ENCODE data around the gene LRRN4CL. TPM values are rescaled to one million over a fixed set of nuclear protein-coding genes. Genes with fewer than 3 reads are reported as not detected.
A peak's percentile ranks its signal among the peaks of the same experiment; 100 is the strongest.

LRRN4CL gene
- total RNA-seq (2012; rRNA removed) (0.28 and 0.36 TPM in 2 replicates), polyA plus RNA-seq (2012; rRNA removed) (0.84 and 1.1 TPM in 2 replicates), Bru-seq, nascent RNA (percentile 46 among the genes with signal in this experiment), BruChase-seq, experiment 1, labeled RNA remaining after a 6-hour chase (percentile 43 among the genes with signal in this experiment), BruChase-seq, experiment 2, labeled RNA remaining after a 2-hour chase (percentile 42 among the genes with signal in this experiment)
- polyA plus RNA-seq (2012; cell fraction: cytosol; rRNA removed) = 1.00 and 2.5 TPM in 2 replicates
- polyA plus RNA-seq (2012; cell fraction: nucleus; rRNA removed; ENCODE audit: low replicate concordance) = 1.1 and 1.5 TPM in 2 replicates
- long read RNA-seq, partial matches to known transcripts = 0 of 1 reads
- long read RNA-seq, other reads (novel, unspliced or antisense) = 1 of 1 reads

DNA sequence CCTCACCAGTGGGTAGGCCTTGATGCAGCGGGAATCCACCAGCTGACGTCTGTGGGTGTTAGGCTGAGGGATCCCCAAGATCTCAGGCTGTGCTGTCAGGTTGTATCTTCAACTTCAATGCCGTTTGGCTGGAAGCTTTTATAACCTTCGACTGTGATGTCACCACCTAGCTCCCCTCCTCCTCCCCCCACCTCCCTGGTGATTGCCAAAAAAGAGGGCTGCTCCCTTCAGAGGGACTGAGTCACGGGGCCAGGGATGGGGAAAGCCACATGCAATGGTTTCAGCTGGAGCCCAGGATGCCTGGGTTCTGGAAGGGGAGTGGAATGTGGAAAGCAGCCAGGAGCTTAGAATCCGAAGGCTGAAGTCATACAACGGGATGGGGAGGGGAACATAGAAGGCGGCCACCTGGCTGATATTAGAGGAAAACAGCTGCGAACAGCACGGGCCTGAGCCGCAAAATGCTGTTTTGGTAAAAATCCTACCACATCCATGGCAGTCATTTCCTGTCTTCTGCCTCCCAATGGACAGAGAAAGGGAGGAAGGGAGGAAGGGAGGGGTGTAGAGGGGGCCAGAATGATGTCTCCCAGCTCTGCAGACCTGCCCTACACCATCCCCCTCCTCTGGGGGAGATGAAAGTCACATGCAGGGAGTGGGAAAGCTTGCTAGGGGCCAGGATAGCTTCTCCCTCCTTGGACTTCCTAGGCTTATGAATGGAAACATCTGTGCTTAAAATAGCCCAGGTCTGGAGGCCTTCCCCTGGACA lies at the start of gene LRRN4CL:
Gene LRRN4CL, minus strand, starts transcription at position 110 of the 763 bp plus-strand sequence. CDS start 1,022 bp downstream, outside the sequence.
- peak within 1 kb of the TSS; percentile 70 for H3K14ac ChIP-seq (replicated peaks; ENCODE audit: low read depth, low read length)
- H3K4me3 ChIP-seq (ENCODE audit: insufficient read depth, low read depth, low read length) = no peak within 1 kb of the TSS
- DNase-seq (peak; percentile 86), ATAC-seq (ENCODE audit: low read depth) (peak; percentile 88)
- ChIA-PET POLR2A (ENCODE audit: unreplicated experiment) (interaction anchor here (0.8 to 1.1 kb wide), 2 partner anchors 9 to 115 kb away, joined by 3 to 4 read pairs; partner anchors contain the start of gene EEF1G), CTCF (interaction anchor here (0.6 to 2.0 kb wide), 7 partner anchors 9 to 322 kb away, joined by 3 to 5 read pairs (median 3); partner anchors contain the start of gene UBXN1)
- peak within 1 kb of the TSS; percentile 60 to 86; a peak in 3 of 4 replicates for H4K8ac ChIP-seq (ENCODE audit: low read depth in 2 of 2, low read length in 2 of 2)
- H3K4me1 ChIP-seq (ENCODE audit: control insufficient read depth, insufficient read depth, low read length) = peaks cover 9% of the 10 kb centered on the region; the same call in 1 of the 2 replicates
- H3K23ac ChIP-seq (ENCODE audit: low read depth, low read length) = peak within 1 kb of the TSS; percentile 75; the same call in 1 of the 2 replicates
- TF ChIP-seq NFE2L2 (IDR thresholded peaks at IDR 0.05; ENCODE audit: low read depth, low read length) (no peak), CEBPB (IDR thresholded peaks at IDR 0.05; ENCODE audit: low read depth, low read length) (peak; percentile 70), MXI1 (IDR thresholded peaks at IDR 0.05; ENCODE audit: borderline replicate concordance, low read depth, low read length) (peak; percentile 49; the same call in 1 of the 2 replicates), POLR2A (IDR thresholded peaks at IDR 0.05; ENCODE audit: low read depth, low read length) (no peak), FOS (IDR thresholded peaks at IDR 0.05; ENCODE audit: low read depth, low read length) (peak; percentile 51; the same call in 1 of the 2 replicates), MAZ (IDR thresholded peaks at IDR 0.05; ENCODE audit: borderline replicate concordance, low read depth, low read length) (peak; percentile 66; the same call in 1 of the 2 replicates)
- TF ChIP-seq, protein P1, sequence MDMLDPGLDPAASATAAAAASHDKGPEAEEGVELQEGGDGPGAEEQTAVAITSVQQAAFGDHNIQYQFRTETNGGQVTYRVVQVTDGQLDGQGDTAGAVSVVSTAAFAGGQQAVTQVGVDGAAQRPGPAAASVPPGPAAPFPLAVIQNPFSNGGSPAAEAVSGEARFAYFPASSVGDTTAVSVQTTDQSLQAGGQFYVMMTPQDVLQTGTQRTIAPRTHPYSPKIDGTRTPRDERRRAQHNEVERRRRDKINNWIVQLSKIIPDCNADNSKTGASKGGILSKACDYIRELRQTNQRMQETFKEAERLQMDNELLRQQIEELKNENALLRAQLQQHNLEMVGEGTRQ (IDR thresholded peaks at IDR 0.05; ENCODE audit: low read depth, low read length) = peak; percentile 49; the same call in 1 of the 2 replicates
- TF ChIP-seq, protein P2, sequence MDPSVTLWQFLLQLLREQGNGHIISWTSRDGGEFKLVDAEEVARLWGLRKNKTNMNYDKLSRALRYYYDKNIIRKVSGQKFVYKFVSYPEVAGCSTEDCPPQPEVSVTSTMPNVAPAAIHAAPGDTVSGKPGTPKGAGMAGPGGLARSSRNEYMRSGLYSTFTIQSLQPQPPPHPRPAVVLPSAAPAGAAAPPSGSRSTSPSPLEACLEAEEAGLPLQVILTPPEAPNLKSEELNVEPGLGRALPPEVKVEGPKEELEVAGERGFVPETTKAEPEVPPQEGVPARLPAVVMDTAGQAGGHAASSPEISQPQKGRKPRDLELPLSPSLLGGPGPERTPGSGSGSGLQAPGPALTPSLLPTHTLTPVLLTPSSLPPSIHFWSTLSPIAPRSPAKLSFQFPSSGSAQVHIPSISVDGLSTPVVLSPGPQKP (IDR thresholded peaks at IDR 0.05; ENCODE audit: borderline replicate concordance, low read depth, low read length) = no peak
- H2AK5ac ChIP-seq (ENCODE audit: low read depth, low read length) = peak within 1 kb of the TSS; percentile 93
- peak within 1 kb of the TSS; percentile 89 for H2AK9ac ChIP-seq (replicated peaks; ENCODE audit: low read depth, low read length, poor library complexity)
- intact Hi-C loops (cut with micrococcal nuclease) (loop anchor here (10.0 kb wide), 1 partner anchor 95 kb away; the partner anchor contains the start of gene TUT1), dilution Hi-C loops (cut with HindIII; ENCODE audit: low sequenced_read_pairs, unreplicated experiment) (no loop called here), in situ Hi-C loops (cut with MboI; ENCODE audit: low sequenced_read_pairs) (loop anchor here (10.0 kb wide), 1 partner anchor 295 kb away; no protein-coding TSS in a partner anchor)
- WGBS, 2 experiments (ENCODE audit: extremely low coverage in 2 of 2, insufficient read length in 1 of 2) = no CpG with 5 or more reads among the region's 11 CpGs
- H2BK15ac ChIP-seq (ENCODE audit: low read depth, low read length) = peak within 1 kb of the TSS; percentile 55; the same call in 1 of the 3 replicates
- no peak within 1 kb of the TSS; the same call in 1 of the 2 replicates for H3K9ac ChIP-seq (ENCODE audit: low read depth, low read length)
- H3K4ac ChIP-seq (ENCODE audit: low read depth, low read length) = peak within 1 kb of the TSS; percentile 82
- H2AFZ ChIP-seq (replicated peaks; ENCODE audit: low read length, poor library complexity) = peak within 1 kb of the TSS; percentile 80
- peaks cover 0 to 4% of the 10 kb centered on the region in 2 experiments; a peak in 1 of 4 replicates for H3K79me1 ChIP-seq (ENCODE audit: low read depth in 1 of 2, low read length in 2 of 2)
- H4K20me1 ChIP-seq (ENCODE audit: insufficient read depth, low read length) = 0 out of 2 replicates have a peak, but pooled peaks cover 6% of the 10 kb centered on the region
- H3K36me3 ChIP-seq (ENCODE audit: control insufficient read depth, insufficient read depth, low read length) = peaks cover 21% of the 10 kb centered on the region
- H3K56ac ChIP-seq (ENCODE audit: extremely low read depth, insufficient read depth, low read length) = no peak within 1 kb of the TSS
- peak within 1 kb of the TSS; percentile 60 for H2BK20ac ChIP-seq (ENCODE audit: low read depth, low read length)
- H3K4me2 ChIP-seq (ENCODE audit: low read depth, low read length) = peak within 1 kb of the TSS; percentile 32; the same call in 1 of the 2 replicates
- H4K91ac ChIP-seq (ENCODE audit: insufficient read depth, low read depth, low read length) = peak within 1 kb of the TSS; percentile 68
- peak within 1 kb of the TSS; percentile 61 for H2BK120ac ChIP-seq (ENCODE audit: low read depth, low read length)
- no peaks in the 10 kb centered on the region for H3K9me3 ChIP-seq (ENCODE audit: control insufficient read depth, insufficient read depth, low read length)
- BruUV-seq (replicated peaks) = no TSS peak
- peaks cover 6% of the 10 kb centered on the region; the same call in 1 of the 2 replicates for H3K9me1 ChIP-seq (ENCODE audit: insufficient read depth, low read length)
- peak within 1 kb of the TSS; percentile 66; the same call in 1 of the 2 replicates for H3K27ac ChIP-seq (ENCODE audit: insufficient read depth, low read length)
- peak within 1 kb of the TSS; percentile 44 for H2BK5ac ChIP-seq (ENCODE audit: low read depth, low read length, poor library complexity, severe bottlenecking)
- H3K27me3 ChIP-seq (ENCODE audit: control insufficient read depth, insufficient read depth, low read length) = no peaks in the 10 kb centered on the region
- peak within 1 kb of the TSS; percentile 27; the same call in 1 of the 2 replicates for H4K5ac ChIP-seq (ENCODE audit: low read depth, low read length)
- peak within 1 kb of the TSS; percentile 16; the same call in 1 of the 2 replicates for H3K18ac ChIP-seq (ENCODE audit: low read depth, low read length)
